Measurements from ENCODE around the gene DNTT.

DNTT gene

DNA sequence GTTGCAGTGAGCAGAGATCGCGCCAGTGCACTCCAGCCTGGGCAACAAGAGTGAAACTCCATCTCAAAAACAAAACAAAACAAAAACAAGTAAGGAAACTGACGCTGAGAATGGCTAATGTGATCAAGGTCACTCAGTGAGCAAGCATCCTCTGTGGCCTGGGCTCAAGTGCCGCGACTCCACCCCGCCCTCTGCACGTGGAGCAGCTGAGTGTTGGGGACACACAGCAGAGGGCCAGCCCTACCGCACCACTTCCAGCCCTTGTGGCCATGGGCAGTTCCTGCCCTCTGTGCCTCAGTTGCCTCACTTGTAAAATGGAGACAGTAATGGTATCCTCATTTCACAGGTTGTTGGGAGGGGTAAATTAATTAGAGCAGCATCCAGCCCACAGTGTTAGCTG, 75.5 kb downstream of the DNTT start:
- DNase-seq (ENCODE audit: low spot score): no peak

DNA sequence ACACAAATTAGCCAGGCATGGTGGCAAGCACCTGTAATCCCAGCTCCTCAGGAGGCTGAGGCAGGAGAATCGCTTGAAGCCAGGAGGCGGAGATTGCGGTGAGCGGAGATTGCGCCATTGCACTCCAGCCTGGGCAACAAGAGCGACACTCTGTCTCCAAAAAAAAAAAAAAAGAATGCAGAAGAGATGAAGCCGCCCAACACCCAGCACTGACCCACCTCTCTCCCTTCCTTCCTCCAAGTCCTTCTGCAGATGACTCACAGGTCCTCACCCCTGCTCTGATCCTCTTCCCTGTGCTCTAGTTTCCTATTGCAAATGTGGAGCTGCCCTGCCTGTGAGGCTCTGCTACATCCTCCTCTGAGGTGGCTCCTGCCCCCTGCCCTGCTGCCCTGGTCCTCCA, 76.6 kb downstream of the DNTT start:
- no peak for DNase-seq (ENCODE audit: low spot score)

DNA sequence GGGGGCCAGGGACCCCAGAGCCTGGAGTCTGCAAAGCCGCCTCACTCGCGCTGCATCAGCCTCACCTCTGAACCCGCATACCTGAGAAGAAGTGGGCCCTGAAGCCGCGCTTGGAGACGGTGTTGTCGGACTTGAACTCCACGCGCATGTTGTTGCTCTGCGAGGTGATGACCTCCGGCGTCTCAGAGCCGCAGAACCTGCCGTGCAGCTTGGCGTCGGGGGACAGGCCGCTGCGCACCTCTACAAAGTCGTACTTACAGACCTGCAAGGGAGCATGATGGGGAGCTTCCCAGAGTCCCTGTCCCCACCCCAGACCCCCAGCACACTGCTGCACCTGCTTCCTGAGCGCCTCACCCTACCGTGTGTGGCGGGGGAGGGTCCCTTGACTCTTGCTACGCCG, 80.3 kb downstream of the DNTT start:
- no peak for DNase-seq (ENCODE audit: low spot score)

DNA sequence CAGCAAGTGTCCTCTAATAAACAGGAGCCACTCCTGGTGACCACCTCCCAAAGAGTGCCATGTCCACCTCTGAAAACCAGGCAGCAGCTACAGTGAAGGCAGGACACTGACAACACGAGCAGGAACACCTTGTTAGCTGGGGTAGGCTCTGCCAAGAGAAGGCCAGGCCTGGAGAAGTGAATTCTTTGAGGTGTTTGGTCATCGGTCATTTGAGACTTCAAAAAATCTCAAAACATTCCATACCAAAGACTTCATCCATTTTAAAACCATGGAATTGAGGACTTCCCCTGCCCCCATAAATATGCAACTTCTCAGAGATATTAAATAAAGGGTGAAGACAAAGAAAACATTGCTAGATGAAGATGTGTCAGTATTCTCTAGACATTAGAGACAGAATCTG, 82.9 kb downstream of the DNTT start:
- no peak for DNase-seq (ENCODE audit: low spot score)

DNA sequence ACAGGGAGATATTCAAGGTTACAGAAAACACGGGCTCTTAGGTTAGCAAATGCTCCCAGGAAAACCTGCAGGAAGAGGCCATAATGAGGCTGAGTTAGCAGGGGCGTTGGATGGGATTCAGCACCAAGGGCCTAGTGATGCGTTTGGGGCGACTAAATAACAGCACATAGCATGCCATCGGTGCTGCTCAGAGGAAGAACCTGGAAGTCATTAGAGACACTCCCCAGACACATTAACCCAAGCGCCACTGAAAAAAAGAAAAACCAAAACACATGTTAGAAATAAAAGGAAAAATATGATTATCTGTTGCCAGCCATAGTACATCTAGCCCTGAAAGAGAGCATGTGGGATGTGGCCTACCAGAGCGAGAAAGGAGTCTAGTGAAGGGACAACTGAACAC, 83.4 kb downstream of the DNTT start:
- DNase-seq (ENCODE audit: low spot score): no peak

Data from ecto neural progenitor cell (in vitro differentiated cells).